SK-N-SH treated with all-trans-retinoic acid at 6 μM for 48 hours (cell line): Measurements from ENCODE around the gene FMOD.

Experiments used
- ATAC-seq: fragments of 200-7000 bp; cut with Tn5 transposase; 3 replicates; pipeline ENCODE4 v1.9.1; 2020; ENCODE audit warnings: mild to moderate bottlenecking, moderate library complexity
- BACH2 ChIP-seq: fragments of 250-450 bp; sonication (Bioruptor Pico); IDR thresholded peaks from 2 replicates; pipeline ENCODE4 v1.9.0; 2021; ENCODE audit warnings: mild to moderate bottlenecking, borderline replicate concordance
- CSDC2 ChIP-seq: fragments of 250-450 bp; sonication (Bioruptor Pico); IDR thresholded peaks from 2 replicates; pipeline ENCODE4 v1.5.0; 2020; ENCODE audit warnings: mild to moderate bottlenecking, moderate library complexity
- CSRNP3 ChIP-seq: fragments of 250-450 bp; sonication (Bioruptor Pico); IDR thresholded peaks from 2 replicates; pipeline ENCODE4 v1.5.1; 2021; ENCODE audit warnings: mild to moderate bottlenecking, moderate library complexity
- ESRRG ChIP-seq: fragments of 250-450 bp; sonication (Bioruptor Pico); IDR thresholded peaks from 2 replicates; pipeline ENCODE4 v1.6.1; 2021; ENCODE audit warnings: mild to moderate bottlenecking
- GLIS3 ChIP-seq: fragments of 250-450 bp; sonication (Bioruptor Pico); IDR thresholded peaks from 2 replicates; pipeline ENCODE4 v1.5.0; 2020; ENCODE audit warnings: mild to moderate bottlenecking, moderate library complexity
- ISL1 ChIP-seq: fragments of 250-450 bp; sonication (Bioruptor Pico); IDR thresholded peaks from 2 replicates; pipeline ENCODE4 v2.1.2; 2022; ENCODE audit warnings: mild to moderate bottlenecking, moderate library complexity
- OSR1 ChIP-seq: fragments of 250-450 bp; sonication (Bioruptor Pico); IDR thresholded peaks from 2 replicates; pipeline ENCODE4 v1.8.0; 2022; ENCODE audit warnings: moderate library complexity, mild to moderate bottlenecking, inconsistent platforms
- POU6F1 ChIP-seq: fragments of 250-450 bp; sonication (Bioruptor Pico); IDR thresholded peaks from 2 replicates; pipeline ENCODE4 v1.8.0; 2021; ENCODE audit warnings: low read depth, mild to moderate bottlenecking, moderate library complexity, borderline replicate concordance
- PPARA ChIP-seq: fragments of 250-450 bp; sonication (Bioruptor Pico); IDR thresholded peaks from 2 replicates; pipeline ENCODE4 v1.5.0; 2020; ENCODE audit warnings: mild to moderate bottlenecking, borderline replicate concordance
- RARB ChIP-seq: fragments of 250-450 bp; sonication (Bioruptor Pico); IDR thresholded peaks from 2 replicates; pipeline ENCODE4 v1.8.0; 2021; ENCODE audit warnings: mild to moderate bottlenecking, moderate library complexity
- SNAI2 ChIP-seq: fragments of 250-450 bp; sonication (Bioruptor Pico); IDR thresholded peaks from 2 replicates; pipeline ENCODE4 v1.5.0; 2020; ENCODE audit warnings: mild to moderate bottlenecking, moderate library complexity
- TOX ChIP-seq: fragments of 250-450 bp; sonication (Bioruptor Pico); IDR thresholded peaks from 2 replicates; pipeline ENCODE4 v1.8.0; 2021; ENCODE audit warnings: mild to moderate bottlenecking, moderate library complexity, borderline replicate concordance
- TSHZ2 ChIP-seq: fragments of 250-450 bp; sonication (Bioruptor Pico); IDR thresholded peaks from 2 replicates; pipeline ENCODE4 v1.5.0; 2020; ENCODE audit warnings: mild to moderate bottlenecking, moderate library complexity
- ZFP3 ChIP-seq: fragments of 250-450 bp; sonication (Bioruptor Pico); IDR thresholded peaks from 2 replicates; pipeline ENCODE4 v1.5.0; 2020; ENCODE audit warnings: mild to moderate bottlenecking, moderate library complexity
- ZFP30 ChIP-seq: fragments of 450-650 bp; formaldehyde crosslinking; IDR thresholded peaks from 2 replicates; pipeline ENCODE4 v1.5.0; 2022; ENCODE audit warnings: mild to moderate bottlenecking, moderate library complexity
- ZNF565 ChIP-seq: fragments of 450-650 bp; formaldehyde crosslinking; conservative IDR thresholded peaks from 2 replicates; pipeline ENCODE4 v1.5.0; 2020; ENCODE audit warnings: low read depth, mild to moderate bottlenecking, moderate library complexity
- ZNF70 ChIP-seq: fragments of 450-650 bp; formaldehyde crosslinking; IDR thresholded peaks from 2 replicates; pipeline ENCODE4 v1.5.0; 2020; ENCODE audit warnings: mild to moderate bottlenecking, moderate library complexity
- TF ChIP-seq, protein P1 (sequence below): fragments of 250-450 bp; sonication (Bioruptor Pico); IDR thresholded peaks from 2 replicates; pipeline ENCODE4 v1.8.0; 2020; ENCODE audit warnings: mild to moderate bottlenecking, moderate library complexity, borderline replicate concordance
- TF ChIP-seq, protein P2 (sequence below): fragments of 250-450 bp; sonication (Bioruptor Pico); IDR thresholded peaks from 2 replicates; pipeline ENCODE4 v1.5.1; 2020; ENCODE audit warnings: low read depth, mild to moderate bottlenecking, moderate library complexity

The FMOD gene

GRCh38 chr1:203351037-203351625 lies at the start of gene FMOD:
TSS of gene FMOD (minus strand) at chr1:203351122. CDS start at chr1:203348270, 2,852 bp downstream.
- TF ChIP-seq TOX (CRISPR knock-in tag): no peak
- TF ChIP-seq POU6F1: no peak
- no peak for TF ChIP-seq ZNF565 (CRISPR knock-in tag)
- TF ChIP-seq, protein P1, sequence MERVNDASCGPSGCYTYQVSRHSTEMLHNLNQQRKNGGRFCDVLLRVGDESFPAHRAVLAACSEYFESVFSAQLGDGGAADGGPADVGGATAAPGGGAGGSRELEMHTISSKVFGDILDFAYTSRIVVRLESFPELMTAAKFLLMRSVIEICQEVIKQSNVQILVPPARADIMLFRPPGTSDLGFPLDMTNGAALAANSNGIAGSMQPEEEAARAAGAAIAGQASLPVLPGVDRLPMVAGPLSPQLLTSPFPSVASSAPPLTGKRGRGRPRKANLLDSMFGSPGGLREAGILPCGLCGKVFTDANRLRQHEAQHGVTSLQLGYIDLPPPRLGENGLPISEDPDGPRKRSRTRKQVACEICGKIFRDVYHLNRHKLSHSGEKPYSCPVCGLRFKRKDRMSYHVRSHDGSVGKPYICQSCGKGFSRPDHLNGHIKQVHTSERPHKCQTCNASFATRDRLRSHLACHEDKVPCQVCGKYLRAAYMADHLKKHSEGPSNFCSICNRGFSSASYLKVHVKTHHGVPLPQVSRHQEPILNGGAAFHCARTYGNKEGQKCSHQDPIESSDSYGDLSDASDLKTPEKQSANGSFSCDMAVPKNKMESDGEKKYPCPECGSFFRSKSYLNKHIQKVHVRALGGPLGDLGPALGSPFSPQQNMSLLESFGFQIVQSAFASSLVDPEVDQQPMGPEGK (CRISPR knock-in tag): no peak
- TF ChIP-seq ZFP30 (CRISPR knock-in tag): no peak
- no peak for TF ChIP-seq RARB (CRISPR knock-in tag)
- TF ChIP-seq ESRRG (CRISPR knock-in tag): no peak
- no peak for TF ChIP-seq PPARA (CRISPR knock-in tag)
- no peak for TF ChIP-seq BACH2
- no peak for TF ChIP-seq ZFP3 (CRISPR knock-in tag)
- ATAC-seq: no peak; the same call in 2 of the 3 replicates

GRCh38 chr1:203396595-203397194 lies 45.8 kb upstream of the FMOD start:
- TF ChIP-seq TSHZ2 (CRISPR knock-in tag): no peak
- no peak for TF ChIP-seq ISL1 (CRISPR knock-in tag)
- TF ChIP-seq ZNF565 (CRISPR knock-in tag): no peak
- TF ChIP-seq CSDC2: no peak
- TF ChIP-seq OSR1: no peak
- no peak for TF ChIP-seq SNAI2 (CRISPR knock-in tag)
- TF ChIP-seq PPARA (CRISPR knock-in tag): no peak
- TF ChIP-seq, protein P2, sequence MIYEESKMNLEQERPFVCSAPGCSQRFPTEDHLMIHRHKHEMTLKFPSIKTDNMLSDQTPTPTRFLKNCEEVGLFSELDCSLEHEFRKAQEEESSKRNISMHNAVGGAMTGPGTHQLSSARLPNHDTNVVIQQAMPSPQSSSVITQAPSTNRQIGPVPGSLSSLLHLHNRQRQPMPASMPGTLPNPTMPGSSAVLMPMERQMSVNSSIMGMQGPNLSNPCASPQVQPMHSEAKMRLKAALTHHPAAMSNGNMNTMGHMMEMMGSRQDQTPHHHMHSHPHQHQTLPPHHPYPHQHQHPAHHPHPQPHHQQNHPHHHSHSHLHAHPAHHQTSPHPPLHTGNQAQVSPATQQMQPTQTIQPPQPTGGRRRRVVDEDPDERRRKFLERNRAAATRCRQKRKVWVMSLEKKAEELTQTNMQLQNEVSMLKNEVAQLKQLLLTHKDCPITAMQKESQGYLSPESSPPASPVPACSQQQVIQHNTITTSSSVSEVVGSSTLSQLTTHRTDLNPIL (CRISPR knock-in tag): no peak
- TF ChIP-seq ESRRG (CRISPR knock-in tag): no peak
- TF ChIP-seq GLIS3: no peak
- no peak for TF ChIP-seq ZFP3 (CRISPR knock-in tag)
- ATAC-seq: no peak

- ATAC-seq: no peak
- no peak for TF ChIP-seq ZNF70
- TF ChIP-seq ISL1 (CRISPR knock-in tag): no peak
- no peak for TF ChIP-seq ZFP30 (CRISPR knock-in tag)
Measured at GRCh38 chr1:203395751-203396150, 44.8 kb upstream of the FMOD start.

DNA sequence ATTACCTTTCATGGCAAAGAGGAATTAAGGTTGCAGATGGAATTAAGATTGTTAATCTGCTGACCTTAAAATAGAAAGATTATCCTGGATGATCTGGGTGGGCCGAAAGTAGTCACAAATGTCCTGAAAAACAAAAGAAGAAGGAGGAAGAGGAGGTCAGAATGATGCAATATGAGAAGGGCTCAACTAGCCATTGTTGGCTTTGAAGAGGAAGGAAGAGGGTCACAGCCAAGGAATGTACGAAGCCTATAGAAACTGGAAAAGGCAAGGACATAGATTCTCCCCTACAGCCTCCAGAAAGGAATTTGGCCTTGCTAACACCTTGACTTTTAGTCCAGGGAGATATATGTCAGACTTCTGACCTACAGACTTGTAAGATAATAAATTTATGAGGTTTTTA lies 39.4 kb upstream of the FMOD start:
- no peak for ATAC-seq
- TF ChIP-seq CSRNP3 (CRISPR knock-in tag) (no peak), ZFP30 (CRISPR knock-in tag) (no peak), ZFP3 (CRISPR knock-in tag) (no peak), GLIS3 (no peak), POU6F1 (no peak)
